Liver (tissue), 9 donors: ENCODE measurements around the gene AMOTL1. TPM values are rescaled to one million over a fixed set of nuclear protein-coding genes. Genes with fewer than 3 reads are reported as not detected.
A peak's percentile ranks its signal among the peaks of the same experiment; 100 is the strongest.

ENCODE experiments used
- DNase-seq: peaks from one replicate; pipeline ENCODE4 v3.0.0-alpha.2; 2017; ENCODE audit warnings: low spot score
- H3K27ac ChIP-seq, 2 donors: one replicate each; pipeline ENCODE4 v1.7.0; 2013; ENCODE audit warnings: inconsistent platforms in 2 of 2, low read length in 2 of 2, control low read depth in 1 of 2, low read depth in 1 of 2, mild to moderate bottlenecking in 1 of 2
- H3K27me3 ChIP-seq, 4 donors: one replicate each; pipeline versions ENCODE4 v1.6.1 to v1.7.0; 2013; ENCODE audit warnings: low read length in 3 of 4, inconsistent platforms in 1 of 4, mild to moderate bottlenecking in 1 of 4, moderate library complexity in 1 of 4; ENCODE audit not compliant: control insufficient read depth in 4 of 4, insufficient read depth in 4 of 4
- H3K36me3 ChIP-seq, 4 donors: one replicate each; pipeline versions ENCODE4 v1.6.1 to v1.7.0; 2013; ENCODE audit warnings: low read length in 3 of 4, mild to moderate bottlenecking in 3 of 4, low read depth in 1 of 4, moderate library complexity in 1 of 4; ENCODE audit not compliant: control insufficient read depth in 4 of 4, insufficient read depth in 3 of 4
- H3K4me1 ChIP-seq, 4 donors: one replicate each; pipeline versions ENCODE4 v1.6.1 to v1.7.0; 2013; ENCODE audit warnings: low read length in 3 of 4, mild to moderate bottlenecking in 3 of 4, moderate library complexity in 1 of 4; ENCODE audit not compliant: control insufficient read depth in 4 of 4, insufficient read depth in 4 of 4
- H3K4me3 ChIP-seq, 3 donors: one replicate each; pipeline versions ENCODE4 v1.6.1 to v1.7.0; 2013; ENCODE audit warnings: low read length in 3 of 3, control low read depth in 1 of 3, low read depth in 1 of 3, mild to moderate bottlenecking in 1 of 3
- H3K9ac ChIP-seq, 2 donors: one replicate each; pipeline ENCODE4 v1.7.0; 2013; ENCODE audit warnings: low read length in 2 of 2, mild to moderate bottlenecking in 2 of 2, moderate library complexity in 2 of 2, control low read depth in 1 of 2, low read depth in 1 of 2
- H3K9me3 ChIP-seq, 4 donors: one replicate each; pipeline versions ENCODE4 v1.6.1 to v1.7.0; 2013; ENCODE audit warnings: low read length in 3 of 4; ENCODE audit not compliant: control insufficient read depth in 4 of 4
- ATF3 ChIP-seq: IDR thresholded peaks from 2 replicates; pipeline ENCODE4 v1.6.1; 2016; ENCODE audit warnings: antibody characterized with exemption
- CTCF ChIP-seq: fragments of 150-350 bp; IDR thresholded peaks from 2 replicates; pipeline ENCODE4 v1.5.1; 2017; ENCODE audit warnings: improper control_type of control experiment, low read depth, low read length; ENCODE audit not compliant: missing input control
- EGR1 ChIP-seq, 2 donors: IDR thresholded peaks; 2 replicates each; pipeline ENCODE4 v1.6.1; 2016 to 2018; ENCODE audit warnings: antibody characterized with exemption in 2 of 2, low read depth in 2 of 2
- FOXA1 ChIP-seq: IDR thresholded peaks from 2 replicates; pipeline ENCODE4 v1.6.1; 2016; ENCODE audit warnings: antibody characterized with exemption
- GABPA ChIP-seq, 2 donors: IDR thresholded peaks in 1 of 2; conservative IDR thresholded peaks in 1 of 2; 2 replicates each; pipeline ENCODE4 v1.6.1; 2016; ENCODE audit warnings: antibody characterized with exemption in 2 of 2, mild to moderate bottlenecking in 1 of 2, moderate library complexity in 1 of 2
- HNF4A ChIP-seq, 2 donors: conservative IDR thresholded peaks; 2 replicates each; pipeline ENCODE4 v1.6.1; 2016; ENCODE audit warnings: antibody characterized with exemption in 2 of 2, mild to moderate bottlenecking in 2 of 2
- HNF4G ChIP-seq: IDR thresholded peaks from 2 replicates; pipeline ENCODE4 v1.6.1; 2016; ENCODE audit warnings: antibody characterized with exemption
- MAX ChIP-seq: IDR thresholded peaks from 2 replicates; pipeline ENCODE4 v1.6.1; 2016; ENCODE audit warnings: antibody characterized with exemption
- NR2F2 ChIP-seq: IDR thresholded peaks from 2 replicates; pipeline ENCODE4 v1.6.1; 2016; ENCODE audit warnings: antibody characterized with exemption
- RAD21 ChIP-seq, 2 donors: IDR thresholded peaks; 2 replicates each; pipeline ENCODE4 v1.6.1; 2016; ENCODE audit warnings: antibody characterized with exemption in 2 of 2, mild to moderate bottlenecking in 2 of 2
- REST ChIP-seq: IDR thresholded peaks from 2 replicates; pipeline ENCODE4 v1.6.1; 2016; ENCODE audit warnings: antibody characterized with exemption, mild to moderate bottlenecking
- RXRA ChIP-seq, 2 donors: IDR thresholded peaks; 2 replicates each; pipeline ENCODE4 v1.6.1; 2017 to 2018; ENCODE audit warnings: antibody characterized with exemption in 2 of 2, mild to moderate bottlenecking in 1 of 2
- SP1 ChIP-seq: IDR thresholded peaks from 2 replicates; pipeline ENCODE4 v1.6.1; 2018; ENCODE audit warnings: antibody characterized with exemption, mild to moderate bottlenecking
- WGBS: extraction: QIAGEN DNeasy Blood & Tissue Kit; methylation state at CpG from one replicate; pipeline ENCODE4 v1.1.7; 2013; 5-methylcytosine and 5-hydroxymethylcytosine counted together
- polyA plus RNA-seq, 2 donors: library from polyadenylated mRNA; stranded (reverse) in 1 of 2; unstranded in 1 of 2; fragments of 200-250 nt in 1 of 2; fragments of >200 nt in 1 of 2; fragmentation: Nextera tagmentation in 1 of 2; extraction: Ambion mirVana in 1 of 2; gene quantifications; one replicate each; pipeline versions ENCODE4 v1.2.1 to v1.2.3, GENCODE V29; 2013 to 2015
- total RNA-seq, 2 donors: library from RNA; depleted of rRNA; stranded (reverse); fragments of >200 nt; gene quantifications; one replicate each; pipeline ENCODE4 v1.2.3, GENCODE V29; 2014
- TF ChIP-seq, protein P1 (sequence below): IDR thresholded peaks from 2 replicates; pipeline ENCODE4 v1.6.1; 2016; ENCODE audit warnings: antibody characterized with exemption
- donor health status: healthy.
- donor health status: healthy.
- donor health status: healthy.
- donor health status: healthy.
- donor health status: healthy.

The AMOTL1 gene
- total and polyA plus RNA-seq, 4 donors = 2.2 to 29.5 (median 7.2) TPM

DNA sequence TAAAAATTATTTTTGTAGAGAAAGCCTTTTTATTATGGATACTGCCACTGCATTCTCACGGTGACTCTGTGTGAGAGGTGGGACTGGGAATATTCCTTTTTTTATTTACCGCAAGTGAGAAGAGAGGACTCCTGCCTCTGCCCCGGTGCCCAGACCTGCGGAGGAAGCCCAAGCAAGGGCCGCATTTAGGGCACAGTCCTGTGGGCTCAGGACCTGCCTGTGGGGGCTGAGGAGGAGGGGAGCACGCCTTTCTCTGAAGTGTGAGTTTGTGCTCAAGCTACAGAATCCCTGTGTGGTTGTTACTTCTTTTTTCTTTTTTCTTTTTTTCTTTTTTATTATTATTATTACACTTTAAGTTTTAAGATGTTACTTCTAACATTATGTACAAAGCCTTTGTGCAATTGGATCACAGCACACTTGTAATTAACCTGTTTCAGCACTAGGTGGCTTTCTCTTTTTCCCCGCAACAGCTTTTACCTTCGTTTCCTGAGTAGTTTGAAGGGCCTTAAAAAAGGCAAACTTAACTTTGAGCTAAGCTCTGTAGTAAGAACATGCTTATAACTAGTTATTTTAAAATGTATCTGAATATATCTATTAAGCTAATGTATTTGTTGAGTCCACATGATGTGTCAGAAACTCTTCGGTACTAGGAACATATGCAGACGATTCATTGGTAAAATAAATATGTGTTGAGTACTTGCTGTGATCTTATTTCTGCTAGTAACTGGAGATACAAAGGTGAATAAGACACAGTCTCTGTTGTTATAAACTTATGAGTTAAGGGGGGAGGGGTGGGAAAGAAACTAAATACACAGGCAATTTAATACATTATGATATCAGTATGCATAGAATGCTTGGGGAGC is 18.3 kb downstream of the AMOTL1 start:
- Histone ChIP-seq H3K36me3 (no peaks in the 10 kb centered on the region), H3K9ac (no peak overlapping the region), H3K4me3 (no peak overlapping the region), H3K27ac (no peak overlapping the region), H3K9me3 (no peaks in the 10 kb centered on the region), H3K4me1 (peaks cover 1 to 17% (median 7%) of the 10 kb centered on the region in 4 donors), H3K27me3 (no peaks in the 10 kb centered on the region)
- peak; percentile 79 to 91 for TF ChIP-seq RAD21 (IDR thresholded peaks at IDR 0.05)
- no peak for TF ChIP-seq HNF4G
- TF ChIP-seq CTCF = peak; percentile 75
- WGBS = 50% methylated on average over 10 of the region's 10 CpGs
- no peak for DNase-seq

GRCh38 chr11:94787801-94788200 is 19.6 kb downstream of the AMOTL1 start:
- H3K36me3 ChIP-seq = no peaks in the 10 kb centered on the region
- no peak overlapping the region for H3K4me3 ChIP-seq
- no peaks in the 10 kb centered on the region for H3K27me3 ChIP-seq
- TF ChIP-seq GABPA (IDR thresholded peaks at IDR 0.05 in 1 of 2, conservative IDR thresholded peaks at IDR 0.05 in 1 of 2) = no peak
- TF ChIP-seq SP1 = no peak
- no peak for TF ChIP-seq FOXA1
- peak in 1 of 2 donors; percentile 4 for TF ChIP-seq HNF4A (conservative IDR thresholded peaks at IDR 0.05)
- no peak for TF ChIP-seq EGR1 (IDR thresholded peaks at IDR 0.05; ENCODE audit: low read depth in 2 of 2)
- no peak for TF ChIP-seq ATF3
- TF ChIP-seq RAD21 (IDR thresholded peaks at IDR 0.05) = peak in 1 of 2 donors; percentile 15
- no peak for TF ChIP-seq MAX
- TF ChIP-seq REST = no peak
- TF ChIP-seq, protein P1, sequence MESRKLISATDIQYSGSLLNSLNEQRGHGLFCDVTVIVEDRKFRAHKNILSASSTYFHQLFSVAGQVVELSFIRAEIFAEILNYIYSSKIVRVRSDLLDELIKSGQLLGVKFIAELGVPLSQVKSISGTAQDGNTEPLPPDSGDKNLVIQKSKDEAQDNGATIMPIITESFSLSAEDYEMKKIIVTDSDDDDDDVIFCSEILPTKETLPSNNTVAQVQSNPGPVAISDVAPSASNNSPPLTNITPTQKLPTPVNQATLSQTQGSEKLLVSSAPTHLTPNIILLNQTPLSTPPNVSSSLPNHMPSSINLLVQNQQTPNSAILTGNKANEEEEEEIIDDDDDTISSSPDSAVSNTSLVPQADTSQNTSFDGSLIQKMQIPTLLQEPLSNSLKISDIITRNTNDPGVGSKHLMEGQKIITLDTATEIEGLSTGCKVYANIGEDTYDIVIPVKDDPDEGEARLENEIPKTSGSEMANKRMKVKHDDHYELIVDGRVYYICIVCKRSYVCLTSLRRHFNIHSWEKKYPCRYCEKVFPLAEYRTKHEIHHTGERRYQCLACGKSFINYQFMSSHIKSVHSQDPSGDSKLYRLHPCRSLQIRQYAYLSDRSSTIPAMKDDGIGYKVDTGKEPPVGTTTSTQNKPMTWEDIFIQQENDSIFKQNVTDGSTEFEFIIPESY = no peak
- no peak for TF ChIP-seq RXRA (IDR thresholded peaks at IDR 0.05)
- no peak for TF ChIP-seq NR2F2
- H3K9me3 ChIP-seq = no peaks in the 10 kb centered on the region
- no peak overlapping the region for H3K9ac ChIP-seq
- H3K27ac ChIP-seq = no peak overlapping the region
- no peak for DNase-seq
- WGBS = 29% methylated on average over 5 of the region's 5 CpGs
- peaks cover 1 to 20% (median 7%) of the 10 kb centered on the region in 4 donors for H3K4me1 ChIP-seq
